Measurements from ENCODE around the gene TMEM91. TPM values are rescaled to one million over a fixed set of nuclear protein-coding genes. Genes with fewer than 3 reads are reported as not detected.

The TMEM91 gene
- total RNA-seq, 4 donors from 2014 or later = 9.7 to 17.2 (median 14.1) TPM

DNA sequence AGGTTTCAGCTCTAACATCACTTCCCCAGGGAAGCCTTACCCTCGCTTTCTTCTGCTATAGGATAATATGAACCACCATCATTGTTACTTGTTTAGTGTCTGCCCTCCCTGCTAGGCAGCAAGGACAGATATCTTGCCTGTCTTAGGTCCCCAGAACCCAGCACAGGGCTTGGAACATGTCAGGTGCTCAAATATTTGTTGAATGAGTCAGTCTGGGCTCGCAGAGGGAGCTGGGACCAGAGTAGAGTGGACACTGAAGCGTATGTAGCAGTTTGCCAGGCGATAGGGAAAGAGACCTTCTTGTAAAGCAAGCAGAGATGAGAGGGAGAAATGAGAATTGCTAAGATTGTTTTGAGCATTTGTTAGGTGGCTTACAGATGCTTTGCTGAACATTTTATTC lies 33.0 kb downstream of the TMEM91 start:
- intact Hi-C loops (cut with DNase I) = no loop called here
- TF ChIP-seq EP300 (IDR thresholded peaks at IDR 0.05) = no peak
- TF ChIP-seq, protein P1, sequence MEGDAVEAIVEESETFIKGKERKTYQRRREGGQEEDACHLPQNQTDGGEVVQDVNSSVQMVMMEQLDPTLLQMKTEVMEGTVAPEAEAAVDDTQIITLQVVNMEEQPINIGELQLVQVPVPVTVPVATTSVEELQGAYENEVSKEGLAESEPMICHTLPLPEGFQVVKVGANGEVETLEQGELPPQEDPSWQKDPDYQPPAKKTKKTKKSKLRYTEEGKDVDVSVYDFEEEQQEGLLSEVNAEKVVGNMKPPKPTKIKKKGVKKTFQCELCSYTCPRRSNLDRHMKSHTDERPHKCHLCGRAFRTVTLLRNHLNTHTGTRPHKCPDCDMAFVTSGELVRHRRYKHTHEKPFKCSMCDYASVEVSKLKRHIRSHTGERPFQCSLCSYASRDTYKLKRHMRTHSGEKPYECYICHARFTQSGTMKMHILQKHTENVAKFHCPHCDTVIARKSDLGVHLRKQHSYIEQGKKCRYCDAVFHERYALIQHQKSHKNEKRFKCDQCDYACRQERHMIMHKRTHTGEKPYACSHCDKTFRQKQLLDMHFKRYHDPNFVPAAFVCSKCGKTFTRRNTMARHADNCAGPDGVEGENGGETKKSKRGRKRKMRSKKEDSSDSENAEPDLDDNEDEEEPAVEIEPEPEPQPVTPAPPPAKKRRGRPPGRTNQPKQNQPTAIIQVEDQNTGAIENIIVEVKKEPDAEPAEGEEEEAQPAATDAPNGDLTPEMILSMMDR (IDR thresholded peaks at IDR 0.05) = no peak
- TF ChIP-seq POLR2AphosphoS5 (IDR thresholded peaks at IDR 0.05) = peak in 1 of 2 donors; percentile 52
- no peak for TF ChIP-seq POLR2A (IDR thresholded peaks at IDR 0.05; ENCODE audit: low read depth)
- Histone ChIP-seq H3K4me1 (peaks cover 48 to 62% (median 60%) of the 10 kb centered on the region in 4 donors), H3K9me3 (no peaks in the 10 kb centered on the region), H3K36me3 (peaks cover 18 to 48% (median 34%) of the 10 kb centered on the region in 4 donors), H3K27me3 (no peaks in the 10 kb centered on the region), H3K27ac (replicated peaks in 1 of 4) (peak overlapping the region; percentile 4 to 46 (median 22)), H3K4me3 (no peak overlapping the region)
- DNase-seq (ENCODE audit: extremely low spot score) = no peak
- WGBS = 49% methylated on average over 4 of the region's 4 CpGs

DNA sequence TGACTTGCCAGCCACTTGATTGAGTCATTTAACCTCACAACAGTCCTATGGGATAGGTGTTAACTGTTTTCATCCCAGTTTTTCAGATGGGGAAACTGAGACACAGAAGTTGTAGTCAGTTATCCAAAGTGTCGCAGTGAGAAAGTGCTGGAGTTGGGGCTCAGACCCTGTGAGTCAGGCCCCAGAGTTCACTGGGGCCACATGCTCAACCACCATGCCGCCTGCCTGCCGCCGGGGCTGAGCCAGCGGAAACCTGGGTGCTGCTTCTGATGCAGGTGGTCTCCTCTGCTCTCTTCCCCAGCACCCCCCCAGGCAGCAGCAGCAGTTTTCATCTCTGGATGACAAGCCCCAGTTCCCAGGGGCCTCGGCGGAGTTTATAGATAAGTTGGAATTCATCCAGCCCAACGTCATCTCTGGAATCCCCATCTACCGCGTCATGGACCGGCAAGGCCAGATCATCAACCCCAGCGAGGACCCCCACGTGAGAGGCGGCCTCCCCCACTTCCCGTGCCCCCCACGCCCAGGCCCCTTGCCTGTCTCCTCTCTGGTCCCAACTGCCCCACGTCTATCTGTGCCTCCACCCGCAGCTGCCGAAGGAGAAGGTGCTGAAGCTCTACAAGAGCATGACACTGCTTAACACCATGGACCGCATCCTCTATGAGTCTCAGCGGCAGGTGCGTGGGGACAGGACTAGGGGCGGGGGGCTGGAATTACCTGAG lies 34.2 kb downstream of the TMEM91 start:
- no peak overlapping the region for H3K4me3 ChIP-seq
- 91% methylated on average over 19 of the region's 23 CpGs for WGBS
- peaks cover 24 to 57% (median 46%) of the 10 kb centered on the region in 4 donors for H3K36me3 ChIP-seq
- H3K27me3 ChIP-seq = no peaks in the 10 kb centered on the region
- H3K27ac ChIP-seq (replicated peaks in 1 of 4) = peak overlapping the region in 2 of 4 donors; percentile 23 to 46
- intact Hi-C loops (cut with DNase I) = no loop called here
- H3K9me3 ChIP-seq = no peaks in the 10 kb centered on the region
- TF ChIP-seq POLR2AphosphoS5 (IDR thresholded peaks at IDR 0.05) (no peak), EP300 (IDR thresholded peaks at IDR 0.05) (no peak), POLR2A (IDR thresholded peaks at IDR 0.05; ENCODE audit: low read depth) (no peak)
- TF ChIP-seq, protein P1 (IDR thresholded peaks at IDR 0.05) = no peak
- peaks cover 47 to 55% (median 52%) of the 10 kb centered on the region in 4 donors for H3K4me1 ChIP-seq
- no peak for DNase-seq (ENCODE audit: extremely low spot score)

DNA sequence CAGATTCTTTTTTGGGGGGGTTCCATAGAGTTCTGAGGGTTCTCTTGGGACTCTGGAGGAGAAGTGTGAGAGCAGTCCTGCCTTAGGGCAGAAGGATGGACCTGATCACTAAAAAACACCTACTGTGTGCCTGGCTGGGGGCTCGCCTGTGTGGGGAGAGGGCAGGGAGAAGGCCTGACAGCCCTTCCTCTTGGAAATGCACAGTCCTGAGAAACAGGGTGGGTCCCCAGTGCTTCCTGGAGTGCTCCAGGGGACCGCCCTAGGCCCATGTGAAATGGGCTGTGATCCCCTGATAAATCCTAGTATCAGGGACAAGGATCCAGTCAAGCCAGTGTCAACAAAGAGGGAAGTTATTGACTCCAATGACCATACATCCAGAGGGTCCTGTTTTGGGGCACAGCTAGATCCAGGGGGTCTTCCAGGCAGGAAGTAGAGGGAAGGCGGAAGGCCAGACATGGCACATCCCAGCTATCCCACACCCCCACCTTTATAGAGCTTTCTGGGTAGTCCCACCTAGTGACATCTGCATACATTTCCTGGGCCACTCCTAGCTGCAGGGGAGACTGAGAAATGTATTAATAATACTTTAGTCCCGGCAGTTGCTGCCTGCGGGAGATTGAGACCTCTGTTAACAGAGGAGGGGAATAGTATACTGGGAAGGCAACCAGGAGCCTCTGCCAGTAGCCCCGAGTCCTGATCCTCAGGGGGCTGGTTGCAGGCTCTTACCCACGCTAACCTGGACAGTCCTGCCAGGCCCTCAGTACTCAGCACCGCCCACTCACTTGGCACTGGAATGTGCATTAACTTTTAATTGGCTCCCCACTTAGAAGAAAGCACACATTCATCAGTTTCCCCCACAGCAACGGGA lies 35.0 kb downstream of the TMEM91 start:
- H3K36me3 ChIP-seq = peaks cover 27 to 59% (median 47%) of the 10 kb centered on the region in 4 donors
- 70% methylated on average over 8 of the region's 9 CpGs for whole genome bisulfite sequencing
- intact Hi-C loops (cut with DNase I) = no loop called here

DNA sequence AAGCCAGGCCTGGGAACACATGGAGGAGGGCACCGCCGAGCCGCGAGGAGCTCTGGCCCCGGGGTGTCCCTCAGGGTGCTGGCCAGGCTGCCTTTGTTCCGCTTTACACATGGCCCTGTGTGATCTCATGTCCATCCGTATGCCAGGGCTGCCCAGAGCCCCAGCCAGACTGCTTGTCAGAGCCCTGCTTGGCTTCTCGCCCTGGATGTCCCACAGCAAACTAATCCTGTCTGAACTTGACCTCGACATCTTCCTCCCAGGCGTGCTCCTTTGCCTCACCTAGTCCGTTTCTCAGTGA lies 35.6 kb downstream of the TMEM91 start:
- peaks cover 30 to 65% (median 53%) of the 10 kb centered on the region in 4 donors for H3K36me3 ChIP-seq
- H3K27ac ChIP-seq (replicated peaks in 1 of 4) = no peak overlapping the region
- no peaks in the 10 kb centered on the region for H3K27me3 ChIP-seq
- no peak overlapping the region for H3K4me3 ChIP-seq
- no peak for DNase-seq (ENCODE audit: extremely low spot score)
- H3K9me3 ChIP-seq = no peaks in the 10 kb centered on the region
- 58% methylated on average over 11 of the region's 11 CpGs for WGBS
- peaks cover 36 to 43% (median 40%) of the 10 kb centered on the region in 4 donors for H3K4me1 ChIP-seq
- TF ChIP-seq POLR2A (IDR thresholded peaks at IDR 0.05; ENCODE audit: low read depth) (no peak), EP300 (IDR thresholded peaks at IDR 0.05) (no peak), POLR2AphosphoS5 (IDR thresholded peaks at IDR 0.05) (no peak)
- TF ChIP-seq, protein P1 (IDR thresholded peaks at IDR 0.05) = no peak
- intact Hi-C loops (cut with DNase I) = no loop called here

More for the DNA sequence above, 35.0 kb downstream of the TMEM91 start:
- Histone ChIP-seq H3K27me3 (no peaks in the 10 kb centered on the region), H3K27ac (replicated peaks in 1 of 4) (peak overlapping the region in 1 of 4 donors; percentile 1), H3K4me1 (peaks cover 39 to 47% (median 46%) of the 10 kb centered on the region in 4 donors), H3K9me3 (no peaks in the 10 kb centered on the region), H3K4me3 (no peak overlapping the region)
- TF ChIP-seq EP300 (IDR thresholded peaks at IDR 0.05) (no peak), POLR2A (IDR thresholded peaks at IDR 0.05; ENCODE audit: low read depth) (no peak), POLR2AphosphoS5 (IDR thresholded peaks at IDR 0.05) (no peak)
- TF ChIP-seq, protein P1 (IDR thresholded peaks at IDR 0.05) = no peak
- no peak for DNase-seq (ENCODE audit: extremely low spot score)

Data from esophagus muscularis mucosa (tissue), 4 donors.